Measurements from ENCODE around the gene CHP2. TPM values are rescaled to one million over a fixed set of nuclear protein-coding genes. Genes with fewer than 3 reads are reported as not detected.

The CHP2 gene
- total RNA-seq, 1 experiment from 2014 or later = 1.4 TPM

- no peak overlapping the region for H4K8ac ChIP-seq (replicated peaks; ENCODE audit: insufficient read length, low read depth, low read length)
- no peak overlapping the region for H2AFZ ChIP-seq (ENCODE audit: low read length)
- no peak overlapping the region for H2BK12ac ChIP-seq (ENCODE audit: insufficient read length, low read depth, low read length)
- H3K79me2 ChIP-seq (ENCODE audit: insufficient read depth, low read length) = no peaks in the 10 kb centered on the region
- no peaks in the 10 kb centered on the region for H4K20me1 ChIP-seq (ENCODE audit: control insufficient read depth, insufficient read depth, insufficient read length)
- no peak overlapping the region for H4K5ac ChIP-seq (ENCODE audit: insufficient read length, low read depth, low read length)
- H3K23ac ChIP-seq (ENCODE audit: insufficient read length, low read depth, low read length) = no peak overlapping the region
- no peak for DNase-seq
- no peak overlapping the region for H2BK20ac ChIP-seq (ENCODE audit: low read depth, low read length, poor library complexity, severe bottlenecking)
- no peak overlapping the region for H4K91ac ChIP-seq (ENCODE audit: insufficient read length, low read depth, low read length)
- no peak overlapping the region for H2BK5ac ChIP-seq (ENCODE audit: insufficient read length, low read length)
- H3K23me2 ChIP-seq (ENCODE audit: insufficient read length, low read depth, low read length, poor library complexity, severe bottlenecking) = peaks cover 9% of the 10 kb centered on the region
- H2BK15ac ChIP-seq (ENCODE audit: low read depth, low read length) = no peak overlapping the region
- no peak overlapping the region for H3K4ac ChIP-seq (ENCODE audit: low read depth, low read length)
- no peak overlapping the region for H3K9ac ChIP-seq (ENCODE audit: extremely low read depth, insufficient read length, low read length)
- H3K79me1 ChIP-seq (ENCODE audit: insufficient read depth, low read depth, low read length, poor library complexity, severe bottlenecking) = no peaks in the 10 kb centered on the region
- H3K4me1 Mint-ChIP-seq = peaks cover 4 to 10% of the 10 kb centered on the region in 2 experiments; a peak in 1 of 4 replicates
- peaks cover 46% of the 10 kb centered on the region for H3K27me3 Mint-ChIP-seq (ENCODE audit: low read depth)
- no peaks in the 10 kb centered on the region for H3K4me1 ChIP-seq (ENCODE audit: insufficient read depth, low read length)
- H3T11ph ChIP-seq (ENCODE audit: low read length) = no peak overlapping the region
- H3K27ac Mint-ChIP-seq = no peak overlapping the region
- peaks cover 8 to 13% of the 10 kb centered on the region in 2 experiments; a peak in 4 of 5 replicates for H3K9me3 Mint-ChIP-seq
- H2BK120ac ChIP-seq (ENCODE audit: low read depth, low read length, poor library complexity, severe bottlenecking) = no peak overlapping the region
- no CpG with 5 or more reads among the region's 6 CpGs for WGBS (ENCODE audit: extremely low coverage, insufficient read length, low lambda C conversion rate)
- no peak overlapping the region for H3K4me2 ChIP-seq (ENCODE audit: insufficient read depth, insufficient read length, low read length)
- peaks cover 5 to 23% (median 10%) of the 10 kb centered on the region in 3 experiments; a peak in 6 of 7 replicates for H3K36me3 Mint-ChIP-seq (ENCODE audit: insufficient read depth in 1 of 3, low read depth in 3 of 3)
- no peak overlapping the region for H2AK5ac ChIP-seq (ENCODE audit: insufficient read length, low read length)
- H3K27me3 ChIP-seq (ENCODE audit: insufficient read depth, low read length) = peaks cover 5% of the 10 kb centered on the region; the same call in 1 of the 2 replicates
- no peak for TF ChIP-seq CTCF (conservative IDR thresholded peaks at IDR 0.05)
- H3K9me3 ChIP-seq (ENCODE audit: control insufficient read depth, low read depth, low read length) = no peaks in the 10 kb centered on the region
- no peak overlapping the region for H3K56ac ChIP-seq (ENCODE audit: insufficient read length, low read depth, low read length)
- no peak overlapping the region for H3K27ac ChIP-seq (ENCODE audit: insufficient read length, low read depth, low read length)
- no peak overlapping the region for H3K14ac ChIP-seq (ENCODE audit: insufficient read depth, low read length)
- H3K4me3 Mint-ChIP-seq = no peak overlapping the region
- H3K18ac ChIP-seq (ENCODE audit: insufficient read length, low read depth, low read length) = no peak overlapping the region
These were observed 3.3 kb downstream of the CHP2 start for GRCh38 chr16:23757937-23758619.
